SK-N-SH (cell line): ENCODE results near the gene MAB21L3. TPM values are rescaled to one million over a fixed set of nuclear protein-coding genes. Genes with fewer than 3 reads are reported as not detected.

Source experiments
- CTCF ChIA-PET: fragments of 300-600, 350-600 bp; formaldehyde crosslinking; extraction: SDS; loops from one replicate; lab custom pipeline; 2021; lab: Yijun Ruan, JAX
- POLR2A ChIA-PET: fragments of 350-600 bp; sonication (Branson Sonifier 250); formaldehyde crosslinking; extraction: SDS; loops from one replicate; lab custom pipeline; 2020; ENCODE audit warnings: antibody characterized with exemption, inconsistent platforms; lab: Yijun Ruan, JAX
- DNase-seq: peaks from one replicate; pipeline ENCODE4 v3.0.0; 2012
- H2AFZ ChIP-seq: fragments of 200-600 bp; sonication (generic); 2 replicates; pipeline ENCODE4 v1.8.1; 2016; ENCODE audit warnings: antibody characterized with exemption, mild to moderate bottlenecking, low read depth
- H3F3A ChIP-seq: fragments of 200-600 bp; sonication (generic); replicated peaks from 2 replicates; pipeline ENCODE3; 2016; ENCODE audit warnings: antibody characterized with exemption, mild to moderate bottlenecking; ENCODE audit not compliant: insufficient read depth
- H3K27ac ChIP-seq, 2 experiments: fragments of 200-500 bp in 1 of 2; fragments of 200-600 bp in 1 of 2; sonication (Bioruptor generic) in 1 of 2; sonication (generic), shearing (Covaris generic) in 1 of 2; 2 replicates each; pipeline versions ENCODE4 v1.5.1 to v1.6.1; 2014 to 2016; ENCODE audit warnings: low read depth in 2 of 2, inconsistent platforms in 1 of 2, low read length in 1 of 2, mild to moderate bottlenecking in 1 of 2, mixed read lengths in 1 of 2
- H3K27me3 ChIP-seq: fragments of 200-600 bp; sonication (generic), shearing (Covaris generic); 2 replicates; pipeline ENCODE4 v1.6.1; 2016; ENCODE audit warnings: mixed run types; ENCODE audit not compliant: insufficient read depth
- H3K36me3 ChIP-seq, 2 experiments: fragments of 200-500 bp in 1 of 2; fragments of 200-600 bp in 1 of 2; sonication (Bioruptor generic) in 1 of 2; sonication (generic) in 1 of 2; replicated peaks in 1 of 2; 2 replicates each; pipeline versions ENCODE3 to v1.5.1; 2014 to 2016; ENCODE audit warnings: low read length in 1 of 2, mild to moderate bottlenecking in 1 of 2; ENCODE audit not compliant: insufficient read depth in 2 of 2, control insufficient read depth in 1 of 2
- H3K4me1 ChIP-seq, 2 experiments: fragments of 200-500 bp in 1 of 2; fragments of 200-600 bp in 1 of 2; sonication (Bioruptor generic) in 1 of 2; sonication (generic), shearing (Covaris generic) in 1 of 2; 2 replicates each; pipeline versions ENCODE4 v1.5.1 to v1.6.1; 2014 to 2016; ENCODE audit warnings: low read depth in 1 of 2, low read length in 1 of 2, mixed run types in 1 of 2; ENCODE audit not compliant: insufficient read depth in 2 of 2, control insufficient read depth in 1 of 2
- H3K4me2 ChIP-seq: fragments of 200-600 bp; sonication (generic), shearing (Covaris generic); 2 replicates; pipeline ENCODE4 v1.6.1; 2017; ENCODE audit warnings: mixed run types
- H3K4me3 ChIP-seq, 2 experiments: fragments of 200-500 bp in 1 of 2; fragments of 200-600 bp in 1 of 2; sonication (Bioruptor generic) in 1 of 2; sonication (generic), shearing (Covaris generic) in 1 of 2; 2 replicates each; pipeline versions ENCODE4 v1.5.1 to v1.8.1; 2014 to 2016; ENCODE audit warnings: low read depth in 2 of 2, inconsistent platforms in 1 of 2, low read length in 1 of 2, mild to moderate bottlenecking in 1 of 2, mixed read lengths in 1 of 2, moderate library complexity in 1 of 2
- H3K79me2 ChIP-seq: fragments of 200-600 bp; sonication (generic); 2 replicates; pipeline ENCODE4 v1.8.1; 2017; ENCODE audit warnings: mild to moderate bottlenecking; ENCODE audit not compliant: insufficient read depth
- H3K9ac ChIP-seq: fragments of 200-600 bp; sonication (generic); 2 replicates; pipeline ENCODE4 v1.6.1; 2017; ENCODE audit warnings: mixed run types
- H3K9me2 ChIP-seq: fragments of 200-600 bp; sonication (generic); 2 replicates; pipeline ENCODE4 v1.6.1; 2017; ENCODE audit warnings: mixed run types
- H3K9me3 ChIP-seq: fragments of 200-600 bp; sonication (generic); 2 replicates; pipeline ENCODE4 v1.6.1; 2017; ENCODE audit warnings: mixed run types, mild to moderate bottlenecking, moderate library complexity
- H4K20me1 ChIP-seq: fragments of 200-600 bp; sonication (generic); 2 replicates; pipeline ENCODE4 v1.6.1; 2017; ENCODE audit warnings: mild to moderate bottlenecking, mixed run types; ENCODE audit not compliant: insufficient read depth
- CHD2 ChIP-seq: fragments of 150-350 bp; IDR thresholded peaks from 2 replicates; pipeline ENCODE4 v1.6.1; 2018; ENCODE audit warnings: low read length; ENCODE audit not compliant: partially characterized antibody
- ELF1 ChIP-seq: IDR thresholded peaks from 2 replicates; pipeline ENCODE4 v1.4.0; 2012
- FOXM1 ChIP-seq: IDR thresholded peaks from 2 replicates; pipeline ENCODE4 v1.4.0; 2012; ENCODE audit warnings: low read depth, mild to moderate bottlenecking
- GABPA ChIP-seq: IDR thresholded peaks from 2 replicates; pipeline ENCODE4 v1.4.0; 2012; ENCODE audit warnings: low read depth, mild to moderate bottlenecking
- GATA2 ChIP-seq: sonication (generic); formaldehyde crosslinking; IDR thresholded peaks from 2 replicates; pipeline ENCODE4 v1.5.0; 2020; ENCODE audit warnings: mild to moderate bottlenecking, missing genetic modification reagents
- JUND ChIP-seq: IDR thresholded peaks from 2 replicates; pipeline ENCODE4 v1.4.0; 2012
- MEF2A ChIP-seq: IDR thresholded peaks from 2 replicates; pipeline ENCODE4 v1.4.0; 2012; ENCODE audit warnings: low read depth, borderline replicate concordance
- MXI1 ChIP-seq: IDR thresholded peaks from 2 replicates; pipeline ENCODE4 v1.6.1; 2012; ENCODE audit warnings: mild to moderate bottlenecking, low read depth, low read length, improper control_type of control experiment
- NFIC ChIP-seq: IDR thresholded peaks from 2 replicates; pipeline ENCODE4 v1.4.0; 2012; ENCODE audit warnings: borderline replicate concordance
- POLR2AphosphoS5 ChIP-seq: IDR thresholded peaks from 2 replicates; pipeline ENCODE4 v1.6.1; 2012; ENCODE audit warnings: low read depth, low read length
- RCOR1 ChIP-seq: fragments of 150-350 bp; IDR thresholded peaks from 2 replicates; pipeline ENCODE4 v1.6.1; 2017; ENCODE audit warnings: antibody characterized with exemption, low read length
- RFX5 ChIP-seq: IDR thresholded peaks from 2 replicates; pipeline ENCODE4 v1.6.1; 2012; ENCODE audit warnings: mild to moderate bottlenecking, improper control_type of control experiment, low read length
- SIN3A ChIP-seq: IDR thresholded peaks from 2 replicates; pipeline ENCODE4 v1.6.1; 2012; ENCODE audit warnings: low read depth, mild to moderate bottlenecking, low read length, moderate library complexity, borderline replicate concordance
- SMC3 ChIP-seq: IDR thresholded peaks from 2 replicates; pipeline ENCODE4 v1.6.1; 2012; ENCODE audit warnings: low read depth, low read length, improper control_type of control experiment
- TAF1 ChIP-seq: IDR thresholded peaks from 2 replicates; pipeline ENCODE4 v1.6.1; 2012; ENCODE audit warnings: low read depth, mild to moderate bottlenecking, low read length, moderate library complexity, borderline replicate concordance
- TEAD4 ChIP-seq: IDR thresholded peaks from 2 replicates; pipeline ENCODE4 v1.4.0; 2012; ENCODE audit warnings: mild to moderate bottlenecking, borderline replicate concordance; ENCODE audit not compliant: insufficient read depth
- WGBS: methylation state at CpG from one replicate; pipeline ENCODE4 v1.1.6; 2017; ENCODE audit warnings: low lambda C conversion rate; 5-methylcytosine and 5-hydroxymethylcytosine counted together
- polyA plus RNA-seq, 3 experiments: library from polyadenylated mRNA; depleted of rRNA; stranded (reverse); fragments of >200 nt; gene quantifications; 2 replicates each; pipeline ENCODE4 v1.2.3, GENCODE V29; 2012
- TF ChIP-seq, protein P1 (sequence below): IDR thresholded peaks from 2 replicates; pipeline ENCODE4; 2012
- TF ChIP-seq, protein P2 (sequence below): IDR thresholded peaks from 2 replicates; pipeline ENCODE4 v1.4.0; 2012; ENCODE audit warnings: low read depth
- TF ChIP-seq, protein P3 (sequence below): fragments of 150-350 bp; IDR thresholded peaks from 2 replicates; pipeline ENCODE4 v1.6.1; 2017; ENCODE audit warnings: antibody characterized with exemption, low read length, low read depth, borderline replicate concordance
- TF ChIP-seq, protein P4 (sequence below): IDR thresholded peaks from 2 replicates; pipeline ENCODE4 v1.4.0; 2012; ENCODE audit warnings: low read depth, borderline replicate concordance
- TF ChIP-seq, protein P5 (sequence below): fragments of 200-600 bp; sonication (generic); IDR thresholded peaks from 2 replicates; pipeline ENCODE4 v1.6.1; 2017; ENCODE audit warnings: antibody characterized with exemption, mild to moderate bottlenecking, moderate library complexity

The MAB21L3 gene
- polyA plus RNA-seq, 1 of the 3 experiments (the other 2 are of a cell fraction) = not detected

DNA sequence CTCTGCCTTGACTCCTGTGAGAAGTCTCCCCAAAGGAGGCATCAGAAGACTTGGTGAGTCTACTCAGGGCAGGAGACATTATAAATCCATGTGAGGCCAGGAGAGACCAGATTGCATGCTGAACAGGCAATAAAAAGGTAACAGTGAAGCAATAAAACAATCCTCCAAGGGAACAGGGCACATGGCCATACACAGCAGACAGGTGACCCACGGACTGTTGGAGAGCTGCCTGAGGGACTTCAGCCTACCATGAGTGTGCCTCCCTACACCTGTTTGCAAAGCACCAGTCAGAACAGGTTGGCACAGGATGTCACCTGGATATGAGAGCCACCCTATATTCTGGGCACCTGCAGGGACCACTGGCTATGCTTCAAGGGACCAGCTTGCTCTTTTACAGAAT lies 67.6 kb downstream of the MAB21L3 start:
- Histone ChIP-seq H3K9me2 (no peaks in the 10 kb centered on the region), H3K36me3 (no peaks in the 10 kb centered on the region), H3K9me3 (no peaks in the 10 kb centered on the region), H3K9ac (no peak overlapping the region), H3F3A (no peaks in the 10 kb centered on the region), H4K20me1 (no peaks in the 10 kb centered on the region), H3K27me3 (no peaks in the 10 kb centered on the region; the same call in 1 of the 2 replicates), H3K27ac (no peak overlapping the region), H2AFZ (no peak overlapping the region), H3K79me2 (no peaks in the 10 kb centered on the region), H3K4me2 (no peak overlapping the region), H3K4me1 (peaks cover 0 to 16% of the 10 kb centered on the region in 2 experiments; a peak in 1 of 4 replicates), H3K4me3 (no peak overlapping the region)
- ChIA-PET CTCF (interaction anchor here (1.4 kb wide), 1 partner anchor 306 kb away, joined by 5 read pairs; no protein-coding TSS in a partner anchor), POLR2A (no interaction called here)
- TF ChIP-seq GABPA (no peak), SIN3A (no peak), TAF1 (no peak), ELF1 (no peak)
- TF ChIP-seq, protein P1, sequence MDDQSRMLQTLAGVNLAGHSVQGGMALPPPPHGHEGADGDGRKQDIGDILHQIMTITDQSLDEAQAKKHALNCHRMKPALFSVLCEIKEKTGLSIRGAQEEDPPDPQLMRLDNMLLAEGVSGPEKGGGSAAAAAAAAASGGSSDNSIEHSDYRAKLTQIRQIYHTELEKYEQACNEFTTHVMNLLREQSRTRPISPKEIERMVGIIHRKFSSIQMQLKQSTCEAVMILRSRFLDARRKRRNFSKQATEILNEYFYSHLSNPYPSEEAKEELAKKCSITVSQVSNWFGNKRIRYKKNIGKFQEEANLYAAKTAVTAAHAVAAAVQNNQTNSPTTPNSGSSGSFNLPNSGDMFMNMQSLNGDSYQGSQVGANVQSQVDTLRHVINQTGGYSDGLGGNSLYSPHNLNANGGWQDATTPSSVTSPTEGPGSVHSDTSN = no peak
- WGBS = 29% methylated on average over 1 of the region's 1 CpG
- no peak for DNase-seq

DNA sequence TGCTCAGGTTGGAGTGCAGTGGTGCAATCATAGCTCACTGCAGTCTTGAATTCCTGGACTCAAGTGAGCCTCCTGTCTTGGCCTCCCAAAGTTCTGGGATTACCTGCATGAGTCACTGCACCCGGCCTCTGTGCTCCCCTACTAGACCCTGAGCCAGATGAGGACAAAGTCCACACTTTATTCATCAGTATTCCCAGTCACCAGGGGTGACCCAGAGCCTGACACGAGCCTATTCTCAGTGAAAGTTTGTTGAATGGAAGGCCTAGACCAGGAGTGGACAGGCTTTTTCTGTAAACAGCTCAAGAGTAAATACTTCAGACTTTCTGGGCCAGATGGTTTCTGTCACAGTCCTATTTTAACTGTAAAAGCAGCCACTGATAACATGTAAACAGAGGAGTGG lies 68.2 kb downstream of the MAB21L3 start:
- CTCF ChIA-PET = interaction anchor here (1.4 kb wide), 1 partner anchor 306 kb away, joined by 5 read pairs; no protein-coding TSS in a partner anchor
- H3K27me3 ChIP-seq = no peaks in the 10 kb centered on the region; the same call in 1 of the 2 replicates

More for the DNA sequence above, 68.2 kb downstream of the MAB21L3 start:
- H3F3A ChIP-seq = no peaks in the 10 kb centered on the region
- no peak overlapping the region for H3K4me2 ChIP-seq
- H3K9me3 ChIP-seq = no peaks in the 10 kb centered on the region
- no peaks in the 10 kb centered on the region for H4K20me1 ChIP-seq
- H3K9me2 ChIP-seq = no peaks in the 10 kb centered on the region
- TF ChIP-seq POLR2AphosphoS5 (no peak), RCOR1 (no peak), CHD2 (no peak), ELF1 (no peak), GABPA (no peak), TEAD4 (no peak), SIN3A (no peak), SMC3 (no peak), JUND (no peak), MXI1 (no peak), GATA2 (CRISPR knock-in tag) (no peak), NFIC (no peak), FOXM1 (no peak), MEF2A (no peak), RFX5 (no peak)
- TF ChIP-seq, protein P2, sequence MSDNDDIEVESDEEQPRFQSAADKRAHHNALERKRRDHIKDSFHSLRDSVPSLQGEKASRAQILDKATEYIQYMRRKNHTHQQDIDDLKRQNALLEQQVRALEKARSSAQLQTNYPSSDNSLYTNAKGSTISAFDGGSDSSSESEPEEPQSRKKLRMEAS = no peak
- TF ChIP-seq, protein P3, sequence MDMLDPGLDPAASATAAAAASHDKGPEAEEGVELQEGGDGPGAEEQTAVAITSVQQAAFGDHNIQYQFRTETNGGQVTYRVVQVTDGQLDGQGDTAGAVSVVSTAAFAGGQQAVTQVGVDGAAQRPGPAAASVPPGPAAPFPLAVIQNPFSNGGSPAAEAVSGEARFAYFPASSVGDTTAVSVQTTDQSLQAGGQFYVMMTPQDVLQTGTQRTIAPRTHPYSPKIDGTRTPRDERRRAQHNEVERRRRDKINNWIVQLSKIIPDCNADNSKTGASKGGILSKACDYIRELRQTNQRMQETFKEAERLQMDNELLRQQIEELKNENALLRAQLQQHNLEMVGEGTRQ = no peak
- TF ChIP-seq, protein P4, sequence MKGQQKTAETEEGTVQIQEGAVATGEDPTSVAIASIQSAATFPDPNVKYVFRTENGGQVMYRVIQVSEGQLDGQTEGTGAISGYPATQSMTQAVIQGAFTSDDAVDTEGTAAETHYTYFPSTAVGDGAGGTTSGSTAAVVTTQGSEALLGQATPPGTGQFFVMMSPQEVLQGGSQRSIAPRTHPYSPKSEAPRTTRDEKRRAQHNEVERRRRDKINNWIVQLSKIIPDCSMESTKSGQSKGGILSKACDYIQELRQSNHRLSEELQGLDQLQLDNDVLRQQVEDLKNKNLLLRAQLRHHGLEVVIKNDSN = no peak
- TF ChIP-seq, protein P5, sequence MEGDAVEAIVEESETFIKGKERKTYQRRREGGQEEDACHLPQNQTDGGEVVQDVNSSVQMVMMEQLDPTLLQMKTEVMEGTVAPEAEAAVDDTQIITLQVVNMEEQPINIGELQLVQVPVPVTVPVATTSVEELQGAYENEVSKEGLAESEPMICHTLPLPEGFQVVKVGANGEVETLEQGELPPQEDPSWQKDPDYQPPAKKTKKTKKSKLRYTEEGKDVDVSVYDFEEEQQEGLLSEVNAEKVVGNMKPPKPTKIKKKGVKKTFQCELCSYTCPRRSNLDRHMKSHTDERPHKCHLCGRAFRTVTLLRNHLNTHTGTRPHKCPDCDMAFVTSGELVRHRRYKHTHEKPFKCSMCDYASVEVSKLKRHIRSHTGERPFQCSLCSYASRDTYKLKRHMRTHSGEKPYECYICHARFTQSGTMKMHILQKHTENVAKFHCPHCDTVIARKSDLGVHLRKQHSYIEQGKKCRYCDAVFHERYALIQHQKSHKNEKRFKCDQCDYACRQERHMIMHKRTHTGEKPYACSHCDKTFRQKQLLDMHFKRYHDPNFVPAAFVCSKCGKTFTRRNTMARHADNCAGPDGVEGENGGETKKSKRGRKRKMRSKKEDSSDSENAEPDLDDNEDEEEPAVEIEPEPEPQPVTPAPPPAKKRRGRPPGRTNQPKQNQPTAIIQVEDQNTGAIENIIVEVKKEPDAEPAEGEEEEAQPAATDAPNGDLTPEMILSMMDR = no peak
- peaks cover 0 to 16% of the 10 kb centered on the region in 2 experiments; a peak in 1 of 4 replicates for H3K4me1 ChIP-seq
- no peaks in the 10 kb centered on the region for H3K36me3 ChIP-seq
- H3K9ac ChIP-seq = no peak overlapping the region
- no peak for DNase-seq
- 5% methylated on average over 2 of the region's 2 CpGs for WGBS
- no peaks in the 10 kb centered on the region for H3K79me2 ChIP-seq
- no peak overlapping the region for H3K4me3 ChIP-seq
- H3K27ac ChIP-seq = no peak overlapping the region
- POLR2A ChIA-PET = no interaction called here
- H2AFZ ChIP-seq = no peak overlapping the region
